ENCODE measurements around the gene LMTK2.
"Not testable (repeated sequence)": the region's sequence is repeated elsewhere in the genome, so short reads cannot be mapped to it uniquely, and the experiment has no call there.

The LMTK2 gene

GRCh38 chr7:98119256-98119918, 12.7 kb downstream of the LMTK2 start:
- Histone ChIP-seq H3K9me3 (ENCODE audit: control insufficient read depth, low read length) (no peaks in the 10 kb centered on the region), H3K4me1 (peaks cover 11% of the 10 kb centered on the region), H3K9ac (no peak overlapping the region), H3K4me2 (ENCODE audit: low read length) (peak overlapping the region; percentile 24), H2AFZ (no peak overlapping the region), H3K79me2 (peaks cover 37% of the 10 kb centered on the region), H3K27ac (no peak overlapping the region), H3K36me3 (ENCODE audit: control insufficient read depth, insufficient read depth, low read length) (no peaks in the 10 kb centered on the region), H3K4me3 (ENCODE audit: low read depth, low read length) (no peak overlapping the region), H3K27me3 (ENCODE audit: control insufficient read depth, insufficient read depth, low read length) (no peaks in the 10 kb centered on the region)
- no peak for TF ChIP-seq CTCF (IDR thresholded peaks at IDR 0.05)

- H3K79me2 ChIP-seq: peaks cover 38% of the 10 kb centered on the region
- H3K4me3 ChIP-seq (ENCODE audit: low read depth, low read length): no peak overlapping the region
- no peak for TF ChIP-seq CTCF (IDR thresholded peaks at IDR 0.05)
- no peaks in the 10 kb centered on the region for H3K9me3 ChIP-seq (ENCODE audit: control insufficient read depth, low read length)
- H3K36me3 ChIP-seq (ENCODE audit: control insufficient read depth, insufficient read depth, low read length): no peaks in the 10 kb centered on the region
- no peak overlapping the region for H2AFZ ChIP-seq
- no peak overlapping the region for H3K27ac ChIP-seq
- H3K27me3 ChIP-seq (ENCODE audit: control insufficient read depth, insufficient read depth, low read length): no peaks in the 10 kb centered on the region
- H3K4me1 ChIP-seq: peaks cover 11% of the 10 kb centered on the region
- H3K4me2 ChIP-seq (ENCODE audit: low read length): no peak overlapping the region
- H3K9ac ChIP-seq: no peak overlapping the region
Measured at GRCh38 chr7:98120559-98120958, 13.9 kb downstream of the LMTK2 start.

- not testable (repeated sequence) for H3K27me3 ChIP-seq (ENCODE audit: control insufficient read depth, insufficient read depth, low read length); H3K4me2 ChIP-seq (ENCODE audit: low read length); H2AFZ ChIP-seq; H3K4me3 ChIP-seq (ENCODE audit: low read depth, low read length); H3K36me3 ChIP-seq (ENCODE audit: control insufficient read depth, insufficient read depth, low read length); H3K9ac ChIP-seq; H3K9me3 ChIP-seq (ENCODE audit: control insufficient read depth, low read length); H3K27ac ChIP-seq
- H3K4me1 ChIP-seq: peaks cover 11% of the 10 kb centered on the region
- peaks cover 43% of the 10 kb centered on the region for H3K79me2 ChIP-seq
Measured at GRCh38 chr7:98121388-98121787, 14.7 kb downstream of the LMTK2 start.

GRCh38 chr7:98123365-98123696, 16.7 kb downstream of the LMTK2 start:
- Histone ChIP-seq H3K27me3 (ENCODE audit: control insufficient read depth, insufficient read depth, low read length) (no peaks in the 10 kb centered on the region), H3K9ac (no peak overlapping the region), H3K4me3 (ENCODE audit: low read depth, low read length) (no peak overlapping the region), H3K27ac (no peak overlapping the region), H2AFZ (no peak overlapping the region), H3K79me2 (peaks cover 53% of the 10 kb centered on the region), H3K4me1 (peaks cover 8% of the 10 kb centered on the region), H3K36me3 (ENCODE audit: control insufficient read depth, insufficient read depth, low read length) (no peaks in the 10 kb centered on the region), H3K9me3 (ENCODE audit: control insufficient read depth, low read length) (no peaks in the 10 kb centered on the region), H3K4me2 (ENCODE audit: low read length) (no peak overlapping the region)
- no peak for TF ChIP-seq CTCF (IDR thresholded peaks at IDR 0.05)

- Histone ChIP-seq H3K27ac (no peak overlapping the region), H3K9ac (no peak overlapping the region), H3K4me3 (ENCODE audit: low read depth, low read length) (no peak overlapping the region), H3K79me2 (peaks cover 51% of the 10 kb centered on the region), H3K4me2 (ENCODE audit: low read length) (no peak overlapping the region), H3K4me1 (peaks cover 4% of the 10 kb centered on the region), H3K27me3 (ENCODE audit: control insufficient read depth, insufficient read depth, low read length) (no peaks in the 10 kb centered on the region), H3K9me3 (ENCODE audit: control insufficient read depth, low read length) (no peaks in the 10 kb centered on the region), H2AFZ (no peak overlapping the region), H3K36me3 (ENCODE audit: control insufficient read depth, insufficient read depth, low read length) (no peaks in the 10 kb centered on the region)
- no peak for TF ChIP-seq CTCF (IDR thresholded peaks at IDR 0.05)
Measured at GRCh38 chr7:98125759-98126158, 19.1 kb downstream of the LMTK2 start.

Data from parathyroid adenoma (tissue), 2 donors.